ENCODE data around the gene TMEM143. TPM values are rescaled to one million over a fixed set of nuclear protein-coding genes. Genes with fewer than 3 reads are reported as not detected.
A peak's percentile ranks its signal among the peaks of the same experiment; 100 is the strongest.

Gene TMEM143
- total and polyA plus RNA-seq, 10 of the 15 experiments (the other 5 are each of a cell fraction or from before 2014, with no cell fraction given): 1.5 to 19.5 (median 10.1) TPM

- peak; percentile 3; the same call in 1 of the 2 replicates for TF ChIP-seq MLLT1 (IDR thresholded peaks at IDR 0.05)
- no peak for TF ChIP-seq ZNF687 (IDR thresholded peaks at IDR 0.05)
- TF ChIP-seq EGR1 (IDR thresholded peaks at IDR 0.05; ENCODE audit: borderline replicate concordance in 1 of 2, low read depth in 2 of 2, low read length in 2 of 2): no peak
- no peak for TF ChIP-seq MAX (IDR thresholded peaks at IDR 0.05; ENCODE audit: low read depth, low read length)
- no peak for TF ChIP-seq RELA (IDR thresholded peaks at IDR 0.05; ENCODE audit: borderline replicate concordance, partially characterized antibody)
- no peak for TF ChIP-seq RBBP5 (conservative IDR thresholded peaks at IDR 0.05)
- TF ChIP-seq ELK1 (IDR thresholded peaks at IDR 0.05; ENCODE audit: low read depth, low read length): no peak
- TF ChIP-seq JUND (IDR thresholded peaks at IDR 0.05; ENCODE audit: low read depth, low read length): no peak
- no peak for TF ChIP-seq ESRRA (IDR thresholded peaks at IDR 0.05; ENCODE audit: low read length)
- TF ChIP-seq PKNOX1 (IDR thresholded peaks at IDR 0.05): no peak
- no peak for TF ChIP-seq ATF3 (IDR thresholded peaks at IDR 0.05; ENCODE audit: borderline replicate concordance, extremely low read depth, low read depth, low read length)
- TF ChIP-seq TCF3 (IDR thresholded peaks at IDR 0.05; ENCODE audit: borderline replicate concordance, insufficient read depth, low read depth, low read length): no peak
- no peak for TF ChIP-seq POLR2AphosphoS5 (IDR thresholded peaks at IDR 0.05; ENCODE audit: low read length)
- no peak for TF ChIP-seq ZNF274 (IDR thresholded peaks at IDR 0.05; ENCODE audit: insufficient read depth, insufficient read length)
- TF ChIP-seq NBN (IDR thresholded peaks at IDR 0.05): 0 out of 2 replicates have a peak, but pooled peaks have one; percentile 60
- TF ChIP-seq WRNIP1 (IDR thresholded peaks at IDR 0.05; ENCODE audit: borderline replicate concordance, low read depth, low read length): 0 out of 2 replicates have a peak, but pooled peaks have one; percentile 49
- TF ChIP-seq RCOR1 (conservative IDR thresholded peaks at IDR 0.05; ENCODE audit: low read depth, low read length): no peak
- no peak for TF ChIP-seq HSF1 (IDR thresholded peaks at IDR 0.05; ENCODE audit: low read depth, low read length)
- peak; percentile 8 for TF ChIP-seq KLF5 (IDR thresholded peaks at IDR 0.05; ENCODE audit: partially characterized antibody)
Observed at GRCh38 chr19:48364598-48365348, 1.0 kb upstream of the TMEM143 start (continued).

All from GM12878 (cell line).